Measurements from ENCODE around the gene GOLT1B.

DNA sequence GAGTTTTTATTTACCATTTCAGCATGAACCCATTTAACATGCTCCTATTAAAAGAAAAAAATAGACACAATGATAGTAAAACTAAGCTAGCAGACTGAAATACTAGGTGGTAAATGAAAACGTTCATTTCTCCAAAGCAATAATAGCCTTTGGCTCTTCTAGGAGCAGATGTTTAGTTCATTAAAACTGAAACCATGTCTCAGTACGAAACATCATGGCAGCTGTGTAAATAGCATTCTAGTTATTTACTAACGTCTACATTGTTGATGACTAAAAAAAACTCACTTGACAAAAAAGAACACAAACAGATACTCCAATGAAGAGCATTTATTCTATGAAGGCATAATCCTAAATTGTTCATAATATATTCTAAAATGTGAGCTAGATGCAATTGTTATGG is 18.1 kb upstream of the GOLT1B start:
- TF ChIP-seq TBL1XR1 (IDR thresholded peaks at IDR 0.05; ENCODE audit: borderline replicate concordance, low read length, partially characterized antibody): no peak
- TF ChIP-seq TFDP2 (CRISPR knock-in tag; IDR thresholded peaks at IDR 0.05): no peak
- TF ChIP-seq BRCA1 (CRISPR knock-in tag; IDR thresholded peaks at IDR 0.05): no peak
- TF ChIP-seq ZNF605 (CRISPR knock-in tag; IDR thresholded peaks at IDR 0.05): no peak
- no peak for TF ChIP-seq RFX5 (IDR thresholded peaks at IDR 0.05; ENCODE audit: low read depth, low read length)
- no peak for TF ChIP-seq ZNF510 (CRISPR knock-in tag; IDR thresholded peaks at IDR 0.05; ENCODE audit: low read depth)
- no peak for TF ChIP-seq CTCF (CRISPR knock-in tag; IDR thresholded peaks at IDR 0.05)

All from HepG2 (cell line).